ENCODE results near the gene SLC24A3. TPM values are rescaled to one million over a fixed set of nuclear protein-coding genes. Genes with fewer than 3 reads are reported as not detected.

The SLC24A3 gene
- total and polyA plus RNA-seq, 2 experiments from 2014 or later = 0.81 to 2.5 TPM

GRCh38 chr20:19748681-19749080 is 536.2 kb downstream of the SLC24A3 start (continued):
- TF ChIP-seq ZNF462 (CRISPR knock-in tag; IDR thresholded peaks at IDR 0.05) (no peak), ZNF331 (CRISPR knock-in tag; IDR thresholded peaks at IDR 0.05; ENCODE audit: low read depth) (no peak), ETS1 (IDR thresholded peaks at IDR 0.05) (no peak), NANOG (IDR thresholded peaks at IDR 0.05; ENCODE audit: borderline replicate concordance) (no peak)

- ATAC-seq = peak; percentile 90
- H3K9me2 ChIP-seq (ENCODE audit: insufficient read depth) = 0 out of 2 replicates have a peak, but pooled peaks cover 4% of the 10 kb centered on the region
- no peak overlapping the region for H3K4me3 ChIP-seq
- H3K9me3 Mint-ChIP-seq = peaks cover 5% of the 10 kb centered on the region
- H4K20me1 ChIP-seq (replicated peaks; ENCODE audit: insufficient read depth) = no peaks in the 10 kb centered on the region
- no peaks in the 10 kb centered on the region for H3F3A ChIP-seq (replicated peaks; ENCODE audit: low read depth)
- no peaks in the 10 kb centered on the region; the same call in 1 of the 2 replicates for H3K4me1 ChIP-seq (ENCODE audit: insufficient read depth)
- no peaks in the 10 kb centered on the region for H3K79me2 ChIP-seq (replicated peaks; ENCODE audit: insufficient read depth)
- no peak overlapping the region for H3K4me2 ChIP-seq
- H3K36me3 ChIP-seq (ENCODE audit: insufficient read depth) = no peaks in the 10 kb centered on the region
- H3K36me3 Mint-ChIP-seq (ENCODE audit: low read depth) = peaks cover under 1% of the 10 kb centered on the region; the same call in 2 of the 3 replicates
- H3K27ac Mint-ChIP-seq = no peak overlapping the region
- H3K4me1 Mint-ChIP-seq = peaks cover 6% of the 10 kb centered on the region; the same call in 2 of the 3 replicates
- no peak overlapping the region for H3K4me3 Mint-ChIP-seq
- H3K27ac ChIP-seq (ENCODE audit: low read depth) = no peak overlapping the region
- H3K27me3 Mint-ChIP-seq (ENCODE audit: insufficient read depth, low read depth, poor library complexity) = peaks cover 7% of the 10 kb centered on the region
- peak; percentile 81 for DNase-seq (ENCODE audit: low spot score)
- peaks cover 7% of the 10 kb centered on the region; the same call in 1 of the 2 replicates for H3K27me3 ChIP-seq (ENCODE audit: insufficient read depth)
- no peak overlapping the region for H2AFZ ChIP-seq
- no peak for TF ChIP-seq NANOG (IDR thresholded peaks at IDR 0.05; ENCODE audit: borderline replicate concordance)
- TF ChIP-seq ZNF462 (CRISPR knock-in tag; IDR thresholded peaks at IDR 0.05) = peak; percentile 96
- TF ChIP-seq CREB1 (CRISPR knock-in tag; IDR thresholded peaks at IDR 0.05; ENCODE audit: low read depth) = peak; percentile 31; the same call in 1 of the 2 replicates
- TF ChIP-seq EZH2 (IDR thresholded peaks at IDR 0.05; ENCODE audit: low read depth, unreplicated experiment) = no peak
These were observed 537.2 kb downstream of the SLC24A3 start for GRCh38 chr20:19749618-19750071.
